Progenitor cell of endocrine pancreas (in vitro differentiated cells): Measurements from ENCODE around the gene SORCS2. TPM values are rescaled to one million over a fixed set of nuclear protein-coding genes. Genes with fewer than 3 reads are reported as not detected.

Experiments used
- DNase-seq: peaks from one replicate; pipeline ENCODE4 v3.0.0; 2021; ENCODE audit warnings: low spot score; ENCODE audit not compliant: unreplicated experiment
- H3K27ac Mint-ChIP-seq: 2 replicates; pipeline ENCODE4 v1.8.0; 2021; ENCODE audit warnings: mild to moderate bottlenecking, moderate library complexity, mixed read lengths
- H3K27me3 Mint-ChIP-seq: 2 replicates; pipeline ENCODE4 v1.8.0; 2021; ENCODE audit warnings: mixed read lengths
- H3K36me3 Mint-ChIP-seq: 2 replicates; pipeline ENCODE4 v1.8.0; 2022; ENCODE audit warnings: mixed read lengths; ENCODE audit not compliant: insufficient read depth
- H3K4me1 Mint-ChIP-seq: 2 replicates; pipeline ENCODE4 v1.8.0; 2021; ENCODE audit warnings: low read depth, mixed read lengths
- H3K4me3 Mint-ChIP-seq: 2 replicates; pipeline ENCODE4 v1.8.0; 2021; ENCODE audit warnings: low read depth, mild to moderate bottlenecking, moderate library complexity, mixed read lengths
- H3K9me3 Mint-ChIP-seq: 2 replicates; pipeline ENCODE4 v1.8.0; 2021; ENCODE audit warnings: low read depth, mixed read lengths
- total RNA-seq: library from RNA; stranded (reverse); gene quantifications from 2 replicates; pipeline ENCODE4 v1.2.1, GENCODE V29; 2021
- TF ChIP-seq, protein P1 (sequence below): fragments of 200-600 bp; sonication (generic); IDR thresholded peaks from one replicate; pipeline ENCODE4 v1.5.0; 2021; ENCODE audit warnings: antibody characterized with exemption, mild to moderate bottlenecking; ENCODE audit not compliant: unreplicated experiment

The SORCS2 gene
- total RNA-seq, 1 donor from 2014 or later = 2.2 TPM

DNA sequence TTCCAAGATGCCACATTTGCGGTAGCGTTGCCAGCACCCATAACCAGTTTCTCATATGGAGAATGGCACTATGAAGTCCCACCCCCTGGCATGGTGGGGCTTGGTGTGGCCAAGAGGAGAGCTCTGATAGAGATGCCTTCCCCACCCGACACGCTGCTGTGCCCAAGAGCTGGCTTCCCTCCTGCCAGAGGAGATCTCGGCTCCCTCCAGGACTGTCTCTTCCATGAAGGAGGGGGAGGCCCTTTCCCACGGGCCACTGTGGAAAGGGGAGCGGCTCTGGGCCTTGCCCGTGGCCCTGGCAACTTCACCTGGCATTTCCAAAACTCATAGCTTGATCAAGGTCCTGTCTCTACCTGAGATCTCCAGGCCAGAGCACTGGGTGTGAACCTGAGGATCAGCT, 459.7 kb downstream of the SORCS2 start:
- no peak overlapping the region for H3K27ac Mint-ChIP-seq
- TF ChIP-seq, protein P1, sequence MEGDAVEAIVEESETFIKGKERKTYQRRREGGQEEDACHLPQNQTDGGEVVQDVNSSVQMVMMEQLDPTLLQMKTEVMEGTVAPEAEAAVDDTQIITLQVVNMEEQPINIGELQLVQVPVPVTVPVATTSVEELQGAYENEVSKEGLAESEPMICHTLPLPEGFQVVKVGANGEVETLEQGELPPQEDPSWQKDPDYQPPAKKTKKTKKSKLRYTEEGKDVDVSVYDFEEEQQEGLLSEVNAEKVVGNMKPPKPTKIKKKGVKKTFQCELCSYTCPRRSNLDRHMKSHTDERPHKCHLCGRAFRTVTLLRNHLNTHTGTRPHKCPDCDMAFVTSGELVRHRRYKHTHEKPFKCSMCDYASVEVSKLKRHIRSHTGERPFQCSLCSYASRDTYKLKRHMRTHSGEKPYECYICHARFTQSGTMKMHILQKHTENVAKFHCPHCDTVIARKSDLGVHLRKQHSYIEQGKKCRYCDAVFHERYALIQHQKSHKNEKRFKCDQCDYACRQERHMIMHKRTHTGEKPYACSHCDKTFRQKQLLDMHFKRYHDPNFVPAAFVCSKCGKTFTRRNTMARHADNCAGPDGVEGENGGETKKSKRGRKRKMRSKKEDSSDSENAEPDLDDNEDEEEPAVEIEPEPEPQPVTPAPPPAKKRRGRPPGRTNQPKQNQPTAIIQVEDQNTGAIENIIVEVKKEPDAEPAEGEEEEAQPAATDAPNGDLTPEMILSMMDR = no peak
- no peaks in the 10 kb centered on the region for H3K36me3 Mint-ChIP-seq
- no peaks in the 10 kb centered on the region for H3K9me3 Mint-ChIP-seq
- no peak for DNase-seq
- H3K27me3 Mint-ChIP-seq = peaks cover 11% of the 10 kb centered on the region
- no peak overlapping the region for H3K4me3 Mint-ChIP-seq
- peaks cover 17% of the 10 kb centered on the region for H3K4me1 Mint-ChIP-seq

DNA sequence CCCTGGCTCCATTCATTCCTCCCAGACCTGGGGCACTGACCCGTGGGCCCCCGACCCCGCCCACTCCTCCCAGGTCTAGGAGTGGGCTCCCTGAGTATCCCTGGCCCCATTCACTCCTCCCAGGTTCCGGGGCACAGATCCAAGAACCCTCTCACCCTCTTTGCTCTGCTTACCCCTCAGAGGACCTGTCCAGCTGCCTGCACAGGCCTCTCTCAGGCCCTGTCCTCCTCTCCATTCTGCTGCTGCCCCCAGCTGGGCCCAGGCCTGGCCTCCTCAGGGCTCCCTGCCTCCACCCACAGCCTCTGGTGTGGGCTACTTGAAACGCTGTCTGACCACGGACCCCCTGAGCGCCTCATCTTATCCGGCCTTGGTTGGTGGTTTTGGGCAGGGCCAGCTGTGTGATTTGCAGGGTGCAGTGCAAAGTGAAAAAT, 460.1 kb downstream of the SORCS2 start:
- H3K4me3 Mint-ChIP-seq = no peak overlapping the region
- no peaks in the 10 kb centered on the region for H3K36me3 Mint-ChIP-seq
- TF ChIP-seq, protein P1 = no peak
- H3K9me3 Mint-ChIP-seq = no peaks in the 10 kb centered on the region
- H3K4me1 Mint-ChIP-seq = peaks cover 17% of the 10 kb centered on the region
- no peak for DNase-seq
- peaks cover 9% of the 10 kb centered on the region for H3K27me3 Mint-ChIP-seq
- no peak overlapping the region for H3K27ac Mint-ChIP-seq

DNA sequence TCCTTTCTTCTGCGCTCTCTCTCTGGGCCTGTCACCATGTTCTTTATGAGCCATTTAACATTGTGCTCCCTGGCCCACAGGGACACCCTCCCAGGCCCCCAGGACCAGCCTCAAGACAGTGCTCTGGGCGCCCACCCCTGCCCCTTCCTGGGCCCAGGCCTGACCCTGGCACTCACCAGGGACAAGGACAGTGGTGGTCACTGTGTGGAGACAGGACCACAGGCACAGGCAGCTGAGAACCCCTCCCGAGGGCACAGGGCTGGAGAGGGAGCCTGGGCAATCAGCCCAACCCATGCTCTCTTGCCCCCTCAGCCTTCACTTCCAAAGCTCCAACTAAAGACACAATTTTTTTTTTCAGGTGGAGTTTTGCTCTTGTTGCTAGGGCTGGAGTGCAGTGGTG, 460.6 kb downstream of the SORCS2 start:
- peaks cover 17% of the 10 kb centered on the region for H3K4me1 Mint-ChIP-seq
- H3K9me3 Mint-ChIP-seq = no peaks in the 10 kb centered on the region
- H3K27me3 Mint-ChIP-seq = peaks cover 8% of the 10 kb centered on the region
- H3K4me3 Mint-ChIP-seq = no peak overlapping the region
- no peak for DNase-seq
- TF ChIP-seq, protein P1 = no peak
- H3K36me3 Mint-ChIP-seq = no peaks in the 10 kb centered on the region
- no peak overlapping the region for H3K27ac Mint-ChIP-seq

DNA sequence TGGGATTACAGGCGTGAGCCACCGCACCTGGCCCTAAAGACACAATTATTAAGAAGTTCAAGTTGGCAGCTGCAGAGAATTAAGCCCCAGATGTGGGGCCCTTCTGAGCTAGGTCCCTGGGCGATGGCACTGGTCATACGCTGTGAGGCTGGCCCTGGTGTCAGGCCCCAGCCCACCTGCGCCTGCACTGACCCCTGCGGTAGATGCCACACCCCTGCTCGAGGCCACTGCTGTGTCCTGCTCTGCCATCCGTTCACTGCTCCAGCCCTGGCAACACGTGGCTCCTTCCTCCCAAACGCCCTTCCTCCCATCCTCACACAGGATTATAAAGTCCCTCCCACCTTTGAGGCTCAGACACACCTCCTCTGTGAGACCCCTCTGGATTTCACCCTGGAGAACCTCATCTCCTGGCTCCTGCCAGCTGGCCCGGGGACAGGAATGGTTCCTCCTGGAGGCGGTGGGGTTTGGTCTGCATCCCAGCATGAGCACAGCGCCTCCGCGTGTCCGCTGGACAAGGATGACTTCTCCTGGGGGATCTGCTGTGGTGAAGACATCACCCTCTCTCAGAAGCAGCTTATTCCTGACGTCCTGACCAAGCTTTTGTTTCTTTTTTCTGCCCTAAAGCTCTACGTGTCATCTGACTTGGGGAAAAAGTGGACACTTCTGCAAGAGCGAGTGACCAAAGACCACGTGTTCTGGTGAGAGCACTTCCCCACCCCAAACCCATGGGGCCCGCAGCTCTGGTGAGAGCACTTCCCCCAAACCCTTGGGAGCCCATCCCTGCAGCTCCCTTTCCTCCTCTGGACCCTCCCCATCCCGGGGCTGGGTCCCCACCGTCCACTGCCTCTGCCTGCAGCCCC, 461.4 kb downstream of the SORCS2 start:
- no peak overlapping the region for H3K27ac Mint-ChIP-seq
- H3K4me3 Mint-ChIP-seq = no peak overlapping the region
- no peak for DNase-seq
- H3K9me3 Mint-ChIP-seq = no peaks in the 10 kb centered on the region
- H3K36me3 Mint-ChIP-seq = no peaks in the 10 kb centered on the region
- peaks cover 8% of the 10 kb centered on the region for H3K27me3 Mint-ChIP-seq
- peaks cover 17% of the 10 kb centered on the region for H3K4me1 Mint-ChIP-seq
- TF ChIP-seq, protein P1 = no peak

DNA sequence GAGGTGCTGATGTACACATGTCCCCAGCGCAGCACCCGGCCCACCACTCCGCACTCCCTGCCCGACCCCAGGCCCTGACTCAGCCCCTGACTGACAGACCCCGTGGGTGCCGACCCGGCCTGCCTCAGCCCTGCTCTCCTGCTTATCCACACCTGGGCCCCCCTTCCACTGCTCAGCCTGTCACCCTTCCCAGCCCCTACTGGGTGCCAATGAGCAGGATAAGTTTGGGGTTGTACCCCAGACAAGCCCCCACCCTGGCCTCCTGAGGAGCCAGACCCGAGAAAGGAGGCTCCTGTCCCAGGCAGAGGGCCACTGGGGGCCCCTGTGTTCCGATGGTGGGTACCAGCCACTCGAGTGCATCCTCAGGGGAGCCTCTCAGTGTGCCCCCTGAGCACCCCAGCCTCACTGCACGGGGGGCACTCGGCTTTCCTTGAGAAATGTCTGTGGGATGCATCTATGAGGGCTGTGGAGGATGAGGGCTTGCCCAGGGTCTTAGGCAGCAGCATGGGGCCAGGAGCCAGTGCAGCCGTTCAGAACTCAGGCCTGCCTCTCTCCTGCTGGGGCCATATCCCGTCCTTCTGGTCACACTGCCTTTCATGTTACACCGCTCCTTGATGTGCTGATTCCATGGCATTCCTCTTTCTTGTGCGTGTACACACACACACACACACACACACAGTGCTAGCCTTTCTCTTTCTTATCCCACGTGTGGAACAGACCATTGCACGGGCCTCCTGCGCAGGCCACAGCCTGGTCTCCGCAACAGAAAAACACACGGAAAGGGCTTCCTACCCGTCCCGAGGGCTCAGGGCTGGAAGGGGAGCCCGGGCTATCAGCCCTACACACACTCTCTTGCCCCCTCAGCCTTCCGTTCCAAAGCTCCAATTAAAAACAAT, 462.5 kb downstream of the SORCS2 start:
- Mint-ChIP-seq H3K4me1 (peaks cover 17% of the 10 kb centered on the region), H3K27me3 (peaks cover 7% of the 10 kb centered on the region), H3K4me3 (no peak overlapping the region), H3K9me3 (no peaks in the 10 kb centered on the region), H3K27ac (peak overlapping the region; percentile 88), H3K36me3 (no peaks in the 10 kb centered on the region)
- TF ChIP-seq, protein P1 = no peak
- DNase-seq = no peak
